ENCODE results near the gene ZNRF1.

GRCh38 chr16:74995986-74996385 lies 2.8 kb upstream of the ZNRF1 start:
- TF ChIP-seq CTCF (conservative IDR thresholded peaks at IDR 0.05; ENCODE audit: low read depth, low read length) = no peak
- no peak for TF ChIP-seq POLR2A (IDR thresholded peaks at IDR 0.05; ENCODE audit: low read depth, low read length)
- TF ChIP-seq NFE2L2 (IDR thresholded peaks at IDR 0.05; ENCODE audit: low read depth, low read length) = no peak
- no peak for TF ChIP-seq MXI1 (IDR thresholded peaks at IDR 0.05; ENCODE audit: borderline replicate concordance, low read depth, low read length)
- no peak for TF ChIP-seq SMC3 (IDR thresholded peaks at IDR 0.05; ENCODE audit: low read depth, low read length)
- no peak for TF ChIP-seq MAFK (IDR thresholded peaks at IDR 0.05; ENCODE audit: low read depth, low read length)
- TF ChIP-seq RAD21 (IDR thresholded peaks at IDR 0.05; ENCODE audit: low read length) = no peak
- TF ChIP-seq CEBPB (IDR thresholded peaks at IDR 0.05; ENCODE audit: low read depth, low read length) = no peak
- TF ChIP-seq ELK1 (IDR thresholded peaks at IDR 0.05; ENCODE audit: borderline replicate concordance, low read depth, low read length) = no peak
- TF ChIP-seq USF2 (IDR thresholded peaks at IDR 0.05; ENCODE audit: low read depth, low read length) = no peak
- no peak for TF ChIP-seq MAZ (IDR thresholded peaks at IDR 0.05; ENCODE audit: borderline replicate concordance, low read depth, low read length)
- no peak for TF ChIP-seq FOS (IDR thresholded peaks at IDR 0.05; ENCODE audit: low read depth, low read length)
